ENCODE data around the gene MARS1.
"Not testable (repeated sequence)": the region's sequence is repeated elsewhere in the genome, so short reads cannot be mapped to it uniquely, and the experiment has no call there.

Gene MARS1

DNA sequence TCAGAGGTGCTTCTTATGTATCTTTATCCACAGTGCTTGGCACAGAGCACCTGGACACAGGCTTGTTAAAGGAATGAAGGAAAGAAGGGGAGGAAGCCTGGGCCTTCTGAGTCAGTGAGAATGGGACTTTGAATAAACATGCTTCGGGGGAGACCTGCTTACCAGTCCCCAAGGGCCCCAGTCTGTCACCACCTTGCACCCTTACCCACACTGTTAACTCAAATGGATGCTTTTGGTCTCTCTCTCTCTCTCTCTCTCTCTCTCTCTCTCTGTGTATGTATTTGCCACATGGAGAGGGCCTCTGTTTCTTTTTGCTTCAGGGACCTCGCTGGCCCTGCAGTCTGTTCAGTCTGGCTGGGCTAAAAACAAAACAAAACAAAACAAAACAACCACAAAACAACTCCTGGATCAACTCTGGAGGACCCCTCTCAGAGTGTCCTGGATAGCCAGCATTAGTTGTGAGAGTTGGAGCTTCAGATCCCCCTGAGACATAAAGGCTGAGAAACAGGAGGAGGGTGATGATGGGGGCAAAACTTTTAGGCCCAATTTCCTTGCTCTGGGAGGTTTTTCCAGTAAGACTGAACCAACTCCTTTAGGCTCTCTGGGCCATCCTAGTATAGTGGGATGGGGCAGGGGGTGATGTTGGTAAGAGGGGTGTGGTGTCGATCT is 63.9 kb downstream of the MARS1 start:
- no peak for DNase-seq (ENCODE audit: low read depth in 1 of 2, low spot score in 1 of 2)
- in situ Hi-C loops (cut with HindIII; ENCODE audit: low pct_unique_long_range_greater_than_20kb, low sequenced_read_pairs): no loop called here
- no peak for TF ChIP-seq JUND (IDR thresholded peaks at IDR 0.05; ENCODE audit: low read depth)

DNA sequence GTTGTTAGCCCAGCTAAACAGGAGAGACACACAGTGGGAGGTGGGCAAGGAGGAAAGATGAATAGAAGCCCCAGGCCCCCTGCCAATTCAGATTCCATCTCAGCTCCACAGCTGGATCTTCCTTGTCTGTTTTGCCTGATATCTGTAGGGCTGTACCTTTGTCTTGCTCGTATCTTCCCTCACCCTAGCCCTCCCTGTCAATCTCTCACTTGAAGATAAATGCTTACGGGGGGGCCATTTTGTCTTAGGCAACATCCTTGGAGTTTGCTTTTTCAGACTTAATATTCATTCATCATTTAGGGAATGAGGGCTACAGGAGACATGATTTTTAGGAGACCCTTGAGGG is 64.4 kb downstream of the MARS1 start:
- in situ Hi-C loops (cut with HindIII; ENCODE audit: low pct_unique_long_range_greater_than_20kb, low sequenced_read_pairs): no loop called here
- TF ChIP-seq JUND (IDR thresholded peaks at IDR 0.05; ENCODE audit: low read depth): no peak
- DNase-seq (ENCODE audit: low read depth in 1 of 2, low spot score in 1 of 2): no peak

GRCh38 chr12:57552835-57553313 is 65.0 kb downstream of the MARS1 start:
- TF ChIP-seq JUND (IDR thresholded peaks at IDR 0.05; ENCODE audit: low read depth): no peak
- DNase-seq (ENCODE audit: low read depth in 1 of 2, low spot score in 1 of 2): no peak
- in situ Hi-C loops (cut with HindIII; ENCODE audit: low pct_unique_long_range_greater_than_20kb, low sequenced_read_pairs): no loop called here

- TF ChIP-seq JUND (IDR thresholded peaks at IDR 0.05; ENCODE audit: low read depth): no peak
- DNase-seq (ENCODE audit: low read depth in 1 of 2, low spot score in 1 of 2): no peak
- in situ Hi-C loops (cut with HindIII; ENCODE audit: low pct_unique_long_range_greater_than_20kb, low sequenced_read_pairs): no loop called here
Observed at GRCh38 chr12:57553343-57554202, 65.7 kb downstream of the MARS1 start.

GRCh38 chr12:57554453-57554852 is 66.6 kb downstream of the MARS1 start:
- DNase-seq (ENCODE audit: low read depth in 1 of 2, low spot score in 1 of 2): no peak
- TF ChIP-seq JUND (IDR thresholded peaks at IDR 0.05; ENCODE audit: low read depth): no peak
- in situ Hi-C loops (cut with HindIII; ENCODE audit: low pct_unique_long_range_greater_than_20kb, low sequenced_read_pairs): no loop called here

DNA sequence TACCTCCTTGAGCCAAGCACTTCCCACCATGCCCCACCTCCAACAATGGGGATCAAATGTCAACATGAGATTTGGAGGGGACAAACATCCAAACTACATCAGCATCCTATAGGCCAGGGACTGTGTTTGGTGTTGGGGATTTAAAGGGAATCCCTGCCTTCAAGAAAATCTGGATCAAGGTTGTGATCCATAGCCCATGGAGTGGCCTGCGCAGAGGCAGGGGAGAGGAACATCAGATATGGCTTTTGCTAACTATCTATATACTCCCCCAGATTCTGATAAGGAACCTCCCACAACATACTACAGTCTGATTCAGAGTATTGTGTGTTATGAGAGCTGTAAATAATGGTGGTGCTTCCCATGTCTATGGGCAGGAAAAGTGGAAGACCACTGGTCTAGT is 67.0 kb downstream of the MARS1 start:
- TF ChIP-seq JUND (IDR thresholded peaks at IDR 0.05; ENCODE audit: low read depth): no peak
- no peak for DNase-seq (ENCODE audit: low read depth in 1 of 2, low spot score in 1 of 2)
- in situ Hi-C loops (cut with HindIII; ENCODE audit: low pct_unique_long_range_greater_than_20kb, low sequenced_read_pairs): no loop called here

DNA sequence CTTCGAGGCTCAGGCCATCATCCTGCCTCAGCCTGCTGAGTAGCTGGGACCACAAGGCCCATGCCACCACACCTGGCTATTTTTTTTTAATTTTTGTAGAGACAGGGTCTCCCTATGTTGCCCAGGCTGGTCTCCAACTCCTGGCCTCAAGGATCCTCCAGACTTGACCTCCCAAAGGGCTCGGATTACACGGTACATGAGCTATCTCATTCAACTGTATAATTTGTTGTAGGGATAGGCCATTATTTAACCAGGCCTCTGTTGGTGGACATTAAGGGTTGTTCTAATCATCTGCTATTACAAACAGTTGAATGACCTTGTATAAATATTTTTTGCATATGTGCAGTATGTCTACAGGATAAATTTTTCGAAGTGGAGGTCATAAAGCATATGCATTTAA is 71.0 kb downstream of the MARS1 start:
- in situ Hi-C loops (cut with HindIII; ENCODE audit: low pct_unique_long_range_greater_than_20kb, low sequenced_read_pairs): no loop called here
- TF ChIP-seq JUND (IDR thresholded peaks at IDR 0.05; ENCODE audit: low read depth): no peak

DNA sequence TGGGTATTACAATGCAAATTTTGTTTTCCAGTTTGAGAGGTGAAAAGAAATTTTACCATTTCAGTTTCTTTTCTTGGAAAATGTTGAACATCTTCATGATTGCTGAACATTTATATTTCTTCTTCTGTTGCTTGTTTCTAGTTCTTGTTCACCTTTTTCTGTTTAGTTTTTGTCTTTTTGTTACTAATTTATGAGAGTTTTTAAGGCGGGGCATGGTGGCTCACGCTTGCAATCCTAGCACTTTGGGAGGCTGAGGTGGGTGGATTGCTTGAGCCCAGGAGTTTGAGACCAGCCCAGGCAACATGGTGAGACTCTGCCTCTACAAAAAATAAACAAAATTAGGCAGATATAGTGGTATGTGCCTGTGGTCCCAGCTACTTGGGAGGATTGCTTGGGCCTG is 72.6 kb downstream of the MARS1 start:
- TF ChIP-seq JUND (IDR thresholded peaks at IDR 0.05; ENCODE audit: low read depth): no peak
- in situ Hi-C loops (cut with HindIII; ENCODE audit: low pct_unique_long_range_greater_than_20kb, low sequenced_read_pairs): no loop called here
- no peak for DNase-seq (ENCODE audit: low read depth in 1 of 2, low spot score in 1 of 2)

More for the DNA sequence above, 71.0 kb downstream of the MARS1 start:
- no peak for DNase-seq (ENCODE audit: low read depth in 1 of 2, low spot score in 1 of 2)

DNA sequence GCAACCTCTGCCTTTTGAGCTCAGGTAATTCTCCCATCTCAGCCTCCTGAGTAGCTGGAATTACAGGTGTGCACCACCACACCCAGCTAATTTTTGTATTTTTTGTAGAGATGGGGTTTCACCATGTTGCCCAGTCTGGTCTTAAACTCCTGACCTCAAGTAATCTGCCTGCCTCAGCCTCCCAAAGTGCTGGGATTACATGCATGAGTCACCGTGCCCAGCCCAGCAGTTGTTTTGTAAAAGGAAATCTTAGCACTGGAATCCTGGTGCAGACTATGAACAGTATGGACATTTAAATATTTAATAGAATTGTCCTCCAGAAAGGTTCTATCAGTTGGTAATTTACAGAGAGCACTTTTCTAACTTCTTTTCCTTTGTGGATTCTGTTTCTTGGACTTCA is 73.2 kb downstream of the MARS1 start:
- in situ Hi-C loops (cut with HindIII; ENCODE audit: low pct_unique_long_range_greater_than_20kb, low sequenced_read_pairs); DNase-seq (ENCODE audit: low read depth in 1 of 2, low spot score in 1 of 2): not testable (repeated sequence)

GRCh38 chr12:57563358-57563757 is 75.5 kb downstream of the MARS1 start:
- TF ChIP-seq JUND (IDR thresholded peaks at IDR 0.05; ENCODE audit: low read depth): no peak
- DNase-seq (ENCODE audit: low read depth in 1 of 2, low spot score in 1 of 2): no peak
- in situ Hi-C loops (cut with HindIII; ENCODE audit: low pct_unique_long_range_greater_than_20kb, low sequenced_read_pairs): no loop called here

GRCh38 chr12:57564178-57564740 is 76.4 kb downstream of the MARS1 start:
- TF ChIP-seq JUND (IDR thresholded peaks at IDR 0.05; ENCODE audit: low read depth): no peak
- no peak for DNase-seq (ENCODE audit: low read depth in 1 of 2, low spot score in 1 of 2)
- in situ Hi-C loops (cut with HindIII; ENCODE audit: low pct_unique_long_range_greater_than_20kb, low sequenced_read_pairs): no loop called here

Measured in T47D (cell line).